Nephron (organoid): ENCODE data around the gene GET4.

ENCODE experiments used
- H3K27ac Mint-ChIP-seq, 3 experiments: 2 replicates each; pipeline ENCODE4 v1.8.0; 2020; ENCODE audit warnings: mixed read lengths in 3 of 3, mild to moderate bottlenecking in 2 of 3, moderate library complexity in 1 of 3
- H3K27me3 Mint-ChIP-seq: 2 replicates; pipeline ENCODE4 v1.8.0; 2021; ENCODE audit warnings: low read depth, mild to moderate bottlenecking, moderate library complexity, mixed read lengths
- H3K36me3 Mint-ChIP-seq: 2 replicates; pipeline ENCODE4 v1.8.0; 2020; ENCODE audit warnings: low read depth, mixed read lengths
- H3K4me1 Mint-ChIP-seq: 2 replicates; pipeline ENCODE4 v1.8.0; 2020; ENCODE audit warnings: mixed read lengths
- H3K4me3 Mint-ChIP-seq, 3 experiments: 2 replicates each; pipeline ENCODE4 v1.8.0; 2020; ENCODE audit warnings: mild to moderate bottlenecking in 3 of 3, mixed read lengths in 3 of 3, moderate library complexity in 2 of 3
- H3K9me3 Mint-ChIP-seq: 2 replicates; pipeline ENCODE4 v1.8.0; 2020; ENCODE audit warnings: mixed read lengths
- CTCF ChIP-seq, 3 experiments: fragments of 200-600 bp; sonication (generic); IDR thresholded peaks; one replicate each; pipeline ENCODE4 v1.5.0; 2021; ENCODE audit warnings: antibody characterized with exemption in 3 of 3; ENCODE audit not compliant: unreplicated experiment in 3 of 3

Gene GET4

GRCh38 chr7:900331-901040, 24.1 kb downstream of the GET4 start:
- Mint-ChIP-seq H3K4me1 (no peaks in the 10 kb centered on the region), H3K27ac (no peak overlapping the region), H3K4me3 (no peak overlapping the region), H3K9me3 (no peaks in the 10 kb centered on the region), H3K27me3 (peaks cover 25% of the 10 kb centered on the region), H3K36me3 (peaks cover 10% of the 10 kb centered on the region)
- no peak for TF ChIP-seq CTCF (IDR thresholded peaks at IDR 0.05; ENCODE audit: unreplicated experiment in 3 of 3)

GRCh38 chr7:901041-901387, 24.7 kb downstream of the GET4 start:
- Mint-ChIP-seq H3K27ac (no peak overlapping the region), H3K4me3 (no peak overlapping the region), H3K4me1 (no peaks in the 10 kb centered on the region), H3K27me3 (peaks cover 29% of the 10 kb centered on the region), H3K9me3 (no peaks in the 10 kb centered on the region), H3K36me3 (peaks cover 8% of the 10 kb centered on the region)
- no peak for TF ChIP-seq CTCF (IDR thresholded peaks at IDR 0.05; ENCODE audit: unreplicated experiment in 3 of 3)

- Mint-ChIP-seq H3K27me3 (peaks cover 32% of the 10 kb centered on the region), H3K9me3 (no peaks in the 10 kb centered on the region), H3K36me3 (peaks cover 4% of the 10 kb centered on the region), H3K4me3 (no peak overlapping the region), H3K27ac (no peak overlapping the region), H3K4me1 (no peaks in the 10 kb centered on the region)
- TF ChIP-seq CTCF (IDR thresholded peaks at IDR 0.05; ENCODE audit: unreplicated experiment in 3 of 3) = no peak
Observed at GRCh38 chr7:901388-902154, 25.2 kb downstream of the GET4 start.

- H3K4me3 Mint-ChIP-seq = no peak overlapping the region
Observed at GRCh38 chr7:902996-903395, 26.6 kb downstream of the GET4 start.

GRCh38 chr7:903921-904755, 27.8 kb downstream of the GET4 start:
- peaks cover 41% of the 10 kb centered on the region for H3K27me3 Mint-ChIP-seq
- H3K27ac Mint-ChIP-seq = no peak overlapping the region
- no peaks in the 10 kb centered on the region for H3K36me3 Mint-ChIP-seq
- no peaks in the 10 kb centered on the region for H3K9me3 Mint-ChIP-seq
- no peaks in the 10 kb centered on the region for H3K4me1 Mint-ChIP-seq
- H3K4me3 Mint-ChIP-seq = no peak overlapping the region
- TF ChIP-seq CTCF (IDR thresholded peaks at IDR 0.05; ENCODE audit: unreplicated experiment in 3 of 3) = no peak

More at GRCh38 chr7:902996-903395, 26.6 kb downstream of the GET4 start:
- Mint-ChIP-seq H3K27me3 (peaks cover 41% of the 10 kb centered on the region), H3K4me1 (no peaks in the 10 kb centered on the region), H3K27ac (no peak overlapping the region), H3K36me3 (no peaks in the 10 kb centered on the region), H3K9me3 (no peaks in the 10 kb centered on the region)
- TF ChIP-seq CTCF (IDR thresholded peaks at IDR 0.05; ENCODE audit: unreplicated experiment in 3 of 3) = no peak
